ENCODE results near the gene KIF23.

DNA sequence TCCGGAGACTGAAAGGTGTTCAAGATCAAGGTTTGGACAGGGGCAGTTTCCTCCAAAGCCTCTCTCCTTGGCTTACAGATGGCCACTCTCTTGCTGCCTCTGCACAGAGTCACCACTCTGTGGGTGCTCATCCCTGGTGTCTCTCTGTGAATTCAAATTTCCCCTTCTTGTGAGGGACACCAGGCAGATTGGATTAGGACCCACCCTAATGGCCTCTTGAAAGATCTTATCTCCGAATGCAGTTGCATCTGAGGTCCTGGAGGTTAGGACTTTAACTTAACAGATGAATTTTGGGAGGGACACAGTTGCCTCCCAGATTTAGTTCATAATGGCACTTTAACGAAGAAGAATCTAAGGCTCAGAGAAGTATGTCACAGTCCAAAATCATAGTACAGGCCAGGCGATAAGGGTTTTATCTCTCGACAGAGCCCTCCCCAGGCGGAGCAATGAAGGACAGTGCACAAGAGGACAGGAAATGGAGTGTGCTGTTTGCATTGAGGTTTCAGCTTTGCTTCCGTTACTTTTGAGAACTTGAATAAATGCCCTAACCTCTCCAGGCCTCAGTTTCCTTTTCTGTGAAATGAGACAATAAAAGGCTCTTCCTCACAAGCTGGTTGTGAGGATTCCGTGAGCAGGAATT, 38.9 kb upstream of the KIF23 start:
- no peak for TF ChIP-seq CTCF (conservative IDR thresholded peaks at IDR 0.05; ENCODE audit: low read depth, low read length)
- no peak for TF ChIP-seq EZH2phosphoT487 (IDR thresholded peaks at IDR 0.05; ENCODE audit: borderline replicate concordance, low read length)
